ENCODE results near the gene MTERF4.

MTERF4 gene

GRCh38 chr2:241050624-241051577, 51.2 kb downstream of the MTERF4 start:
- DNase-seq (ENCODE audit: low read depth), result no peak

- no peak for DNase-seq (ENCODE audit: low read depth)
These were observed 52.1 kb downstream of the MTERF4 start for GRCh38 chr2:241049739-241050623.

GRCh38 chr2:241048949-241049343, 53.1 kb downstream of the MTERF4 start:
- no peak for DNase-seq (ENCODE audit: low read depth)

GRCh38 chr2:241048149-241048948, 53.7 kb downstream of the MTERF4 start:
- DNase-seq (ENCODE audit: low read depth), result no peak

- DNase-seq (ENCODE audit: low read depth), result no peak
These were observed 54.7 kb downstream of the MTERF4 start for GRCh38 chr2:241047253-241048010.
